HepG2 (cell line): Measurements from ENCODE around the gene INHA. TPM values are rescaled to one million over a fixed set of nuclear protein-coding genes. Genes with fewer than 3 reads are reported as not detected.
A peak's percentile ranks its signal among the peaks of the same experiment; 100 is the strongest.

ENCODE experiments used
- HOXA7 ChIP-seq: sonication (generic); formaldehyde crosslinking; IDR thresholded peaks from 2 replicates; pipeline ENCODE4 v1.8.1; 2022; ENCODE audit warnings: mild to moderate bottlenecking, missing genetic modification reagents, moderate library complexity
- PCBP2 ChIP-seq: fragments of 200-400 bp; formaldehyde crosslinking; optimal IDR thresholded peaks from 2 replicates; pipeline ENCODE3; 2018; ENCODE audit warnings: low read length, low read depth; ENCODE audit not compliant: poor library complexity, severe bottlenecking
- PRMT3 ChIP-seq: sonication (generic); formaldehyde crosslinking; IDR thresholded peaks from 2 replicates; pipeline ENCODE4 v1.8.1; 2022; ENCODE audit warnings: low read depth, mild to moderate bottlenecking, moderate library complexity, missing genetic modification reagents, borderline replicate concordance
- SRSF4 ChIP-seq: fragments of 200-400 bp; formaldehyde crosslinking; IDR thresholded peaks from one replicate; pipeline ENCODE4 v1.6.1; 2018; ENCODE audit warnings: mild to moderate bottlenecking, low read depth, low read length, moderate library complexity; ENCODE audit not compliant: poor library complexity, severe bottlenecking
- U2AF1 ChIP-seq: fragments of 200-400 bp; formaldehyde crosslinking; optimal IDR thresholded peaks from 2 replicates; pipeline ENCODE3; 2017; ENCODE audit warnings: mild to moderate bottlenecking, low read depth, low read length
- ZFP37 ChIP-seq: sonication (generic); formaldehyde crosslinking; IDR thresholded peaks from 2 replicates; pipeline ENCODE4 v1.4.0; 2020; ENCODE audit warnings: missing genetic modification reagents, borderline replicate concordance
- ZNF256 ChIP-seq: sonication (generic); formaldehyde crosslinking; conservative IDR thresholded peaks from 2 replicates; pipeline ENCODE4 v1.4.0; 2020; ENCODE audit warnings: missing genetic modification reagents
- ZNF619 ChIP-seq: sonication (generic); formaldehyde crosslinking; IDR thresholded peaks from 2 replicates; pipeline ENCODE4 v1.4.0; 2020; ENCODE audit warnings: mild to moderate bottlenecking, missing genetic modification reagents
- ZSCAN20 ChIP-seq: sonication (generic); formaldehyde crosslinking; IDR thresholded peaks from 2 replicates; pipeline ENCODE4 v1.4.0; 2020; ENCODE audit warnings: missing genetic modification reagents, mild to moderate bottlenecking, borderline replicate concordance
- polyA plus RNA-seq, 8 experiments: library from polyadenylated mRNA; depleted of rRNA in 3 of 8; stranded (reverse) in 7 of 8; unstranded in 1 of 8; fragments of >200 nt; fragmentation: Illumina TruSeq in 4 of 8; extraction: Trizol in 4 of 8; gene quantifications; 2 replicates each; pipeline versions ENCODE4 v1.2.1 to v1.2.3, GENCODE V29; 2011 to 2016; ENCODE audit warnings: low read depth in 4 of 8, missing spikeins in 1 of 8, mixed read lengths in 1 of 8; ENCODE audit not compliant: insufficient read depth in 1 of 8
- total RNA-seq, 5 experiments: library from RNA; depleted of rRNA; stranded (reverse); fragments of >200 nt; fragmentation: Illumina TruSeq; extraction: Trizol; gene quantifications; 2 replicates each; pipeline ENCODE4 v1.2.3, GENCODE V29; 2016; ENCODE audit warnings: low read depth in 1 of 5
- TF ChIP-seq, protein P1 (sequence below): sonication (generic); formaldehyde crosslinking; IDR thresholded peaks from 2 replicates; pipeline ENCODE4 v1.4.0; 2020; ENCODE audit warnings: missing genetic modification reagents, borderline replicate concordance
- TF ChIP-seq, protein P2 (sequence below): sonication (generic); formaldehyde crosslinking; IDR thresholded peaks from 2 replicates; pipeline ENCODE4 v1.5.0; 2020; ENCODE audit warnings: mild to moderate bottlenecking, missing genetic modification reagents, moderate library complexity
- TF ChIP-seq, protein P3 (sequence below): sonication (generic); formaldehyde crosslinking; IDR thresholded peaks from 2 replicates; pipeline ENCODE4 v1.5.1; 2020; ENCODE audit warnings: mild to moderate bottlenecking, missing genetic modification reagents, moderate library complexity
- TF ChIP-seq, protein P4 (sequence below): sonication (generic); formaldehyde crosslinking; conservative IDR thresholded peaks from 2 replicates; pipeline ENCODE4 v1.4.0; 2020; ENCODE audit warnings: mild to moderate bottlenecking, missing genetic modification reagents, moderate library complexity

The INHA gene
- total and polyA plus RNA-seq, 2 of the 13 experiments (the other 11 are each of a cell fraction or from before 2014, with no cell fraction given): 4.1 to 15.2 TPM

DNA sequence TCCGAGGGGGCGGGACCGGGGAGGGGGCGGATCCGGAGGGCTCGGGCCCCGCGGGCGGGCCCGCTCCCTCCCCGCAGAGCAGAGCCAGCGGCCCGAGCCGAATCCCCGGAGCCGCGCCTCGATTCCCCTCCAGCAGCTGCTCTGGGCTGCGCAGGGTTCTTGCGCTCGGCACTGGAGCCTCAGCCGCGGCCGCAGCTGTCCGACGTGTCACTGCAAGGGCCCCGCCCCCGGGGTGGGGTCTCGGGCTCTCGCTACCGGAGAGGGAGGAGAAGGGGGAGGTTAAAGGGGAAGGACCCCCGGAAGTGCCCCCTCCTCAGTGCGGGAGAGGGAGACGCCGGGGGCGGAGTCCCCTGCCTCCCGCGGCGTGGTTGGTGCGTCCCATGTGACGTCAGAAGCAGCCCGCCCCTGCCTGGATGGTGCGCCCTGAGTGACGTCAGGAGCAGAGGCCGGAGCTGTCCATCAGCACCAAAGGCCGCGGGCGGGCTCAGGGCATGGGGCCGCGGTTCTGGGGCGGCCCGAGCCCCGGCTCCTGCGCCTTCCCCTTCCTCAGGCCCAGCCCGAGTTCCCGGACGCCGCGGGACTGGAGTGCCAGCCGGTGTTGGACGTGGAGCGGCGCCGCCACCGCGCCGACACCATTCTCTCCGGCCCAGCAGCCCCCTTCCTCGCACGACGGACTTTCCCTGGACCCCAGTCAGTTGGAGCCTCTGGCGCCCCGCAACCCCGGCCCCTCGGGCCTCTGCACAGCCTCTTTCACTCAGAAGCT, 28.3 kb upstream of the INHA start, which contains the start of the genes CHPF and TMEM198 (continued):
- TF ChIP-seq, protein P1, sequence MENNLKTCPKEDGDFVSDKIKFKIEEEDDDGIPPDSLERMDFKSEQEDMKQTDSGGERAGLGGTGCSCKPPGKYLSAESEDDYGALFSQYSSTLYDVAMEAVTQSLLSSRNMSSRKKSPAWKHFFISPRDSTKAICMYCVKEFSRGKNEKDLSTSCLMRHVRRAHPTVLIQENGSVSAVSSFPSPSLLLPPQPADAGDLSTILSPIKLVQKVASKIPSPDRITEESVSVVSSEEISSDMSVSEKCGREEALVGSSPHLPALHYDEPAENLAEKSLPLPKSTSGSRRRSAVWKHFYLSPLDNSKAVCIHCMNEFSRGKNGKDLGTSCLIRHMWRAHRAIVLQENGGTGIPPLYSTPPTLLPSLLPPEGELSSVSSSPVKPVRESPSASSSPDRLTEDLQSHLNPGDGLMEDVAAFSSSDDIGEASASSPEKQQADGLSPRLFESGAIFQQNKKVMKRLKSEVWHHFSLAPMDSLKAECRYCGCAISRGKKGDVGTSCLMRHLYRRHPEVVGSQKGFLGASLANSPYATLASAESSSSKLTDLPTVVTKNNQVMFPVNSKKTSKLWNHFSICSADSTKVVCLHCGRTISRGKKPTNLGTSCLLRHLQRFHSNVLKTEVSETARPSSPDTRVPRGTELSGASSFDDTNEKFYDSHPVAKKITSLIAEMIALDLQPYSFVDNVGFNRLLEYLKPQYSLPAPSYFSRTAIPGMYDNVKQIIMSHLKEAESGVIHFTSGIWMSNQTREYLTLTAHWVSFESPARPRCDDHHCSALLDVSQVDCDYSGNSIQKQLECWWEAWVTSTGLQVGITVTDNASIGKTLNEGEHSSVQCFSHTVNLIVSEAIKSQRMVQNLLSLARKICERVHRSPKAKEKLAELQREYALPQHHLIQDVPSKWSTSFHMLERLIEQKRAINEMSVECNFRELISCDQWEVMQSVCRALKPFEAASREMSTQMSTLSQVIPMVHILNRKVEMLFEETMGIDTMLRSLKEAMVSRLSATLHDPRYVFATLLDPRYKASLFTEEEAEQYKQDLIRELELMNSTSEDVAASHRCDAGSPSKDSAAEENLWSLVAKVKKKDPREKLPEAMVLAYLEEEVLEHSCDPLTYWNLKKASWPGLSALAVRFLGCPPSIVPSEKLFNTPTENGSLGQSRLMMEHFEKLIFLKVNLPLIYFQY (CRISPR knock-in tag): peak; percentile 90
- no peak for TF ChIP-seq PCBP2
- peak; percentile 95; the same call in 1 of the 2 replicates for TF ChIP-seq ZFP37 (CRISPR knock-in tag)
- TF ChIP-seq PRMT3: 0 out of 2 replicates have a peak, but pooled peaks have one; percentile 22
- peak; percentile 83 for TF ChIP-seq ZNF256 (CRISPR knock-in tag)
- TF ChIP-seq, protein P2, sequence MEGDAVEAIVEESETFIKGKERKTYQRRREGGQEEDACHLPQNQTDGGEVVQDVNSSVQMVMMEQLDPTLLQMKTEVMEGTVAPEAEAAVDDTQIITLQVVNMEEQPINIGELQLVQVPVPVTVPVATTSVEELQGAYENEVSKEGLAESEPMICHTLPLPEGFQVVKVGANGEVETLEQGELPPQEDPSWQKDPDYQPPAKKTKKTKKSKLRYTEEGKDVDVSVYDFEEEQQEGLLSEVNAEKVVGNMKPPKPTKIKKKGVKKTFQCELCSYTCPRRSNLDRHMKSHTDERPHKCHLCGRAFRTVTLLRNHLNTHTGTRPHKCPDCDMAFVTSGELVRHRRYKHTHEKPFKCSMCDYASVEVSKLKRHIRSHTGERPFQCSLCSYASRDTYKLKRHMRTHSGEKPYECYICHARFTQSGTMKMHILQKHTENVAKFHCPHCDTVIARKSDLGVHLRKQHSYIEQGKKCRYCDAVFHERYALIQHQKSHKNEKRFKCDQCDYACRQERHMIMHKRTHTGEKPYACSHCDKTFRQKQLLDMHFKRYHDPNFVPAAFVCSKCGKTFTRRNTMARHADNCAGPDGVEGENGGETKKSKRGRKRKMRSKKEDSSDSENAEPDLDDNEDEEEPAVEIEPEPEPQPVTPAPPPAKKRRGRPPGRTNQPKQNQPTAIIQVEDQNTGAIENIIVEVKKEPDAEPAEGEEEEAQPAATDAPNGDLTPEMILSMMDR (CRISPR knock-in tag): peak; percentile 31; the same call in 1 of the 2 replicates
- 0 out of 2 replicates have a peak, but pooled peaks have one; percentile 9 for TF ChIP-seq ZNF619 (CRISPR knock-in tag)
- peak; percentile 17 for TF ChIP-seq SRSF4
- TF ChIP-seq HOXA7 (CRISPR knock-in tag): no peak
- TF ChIP-seq, protein P3, sequence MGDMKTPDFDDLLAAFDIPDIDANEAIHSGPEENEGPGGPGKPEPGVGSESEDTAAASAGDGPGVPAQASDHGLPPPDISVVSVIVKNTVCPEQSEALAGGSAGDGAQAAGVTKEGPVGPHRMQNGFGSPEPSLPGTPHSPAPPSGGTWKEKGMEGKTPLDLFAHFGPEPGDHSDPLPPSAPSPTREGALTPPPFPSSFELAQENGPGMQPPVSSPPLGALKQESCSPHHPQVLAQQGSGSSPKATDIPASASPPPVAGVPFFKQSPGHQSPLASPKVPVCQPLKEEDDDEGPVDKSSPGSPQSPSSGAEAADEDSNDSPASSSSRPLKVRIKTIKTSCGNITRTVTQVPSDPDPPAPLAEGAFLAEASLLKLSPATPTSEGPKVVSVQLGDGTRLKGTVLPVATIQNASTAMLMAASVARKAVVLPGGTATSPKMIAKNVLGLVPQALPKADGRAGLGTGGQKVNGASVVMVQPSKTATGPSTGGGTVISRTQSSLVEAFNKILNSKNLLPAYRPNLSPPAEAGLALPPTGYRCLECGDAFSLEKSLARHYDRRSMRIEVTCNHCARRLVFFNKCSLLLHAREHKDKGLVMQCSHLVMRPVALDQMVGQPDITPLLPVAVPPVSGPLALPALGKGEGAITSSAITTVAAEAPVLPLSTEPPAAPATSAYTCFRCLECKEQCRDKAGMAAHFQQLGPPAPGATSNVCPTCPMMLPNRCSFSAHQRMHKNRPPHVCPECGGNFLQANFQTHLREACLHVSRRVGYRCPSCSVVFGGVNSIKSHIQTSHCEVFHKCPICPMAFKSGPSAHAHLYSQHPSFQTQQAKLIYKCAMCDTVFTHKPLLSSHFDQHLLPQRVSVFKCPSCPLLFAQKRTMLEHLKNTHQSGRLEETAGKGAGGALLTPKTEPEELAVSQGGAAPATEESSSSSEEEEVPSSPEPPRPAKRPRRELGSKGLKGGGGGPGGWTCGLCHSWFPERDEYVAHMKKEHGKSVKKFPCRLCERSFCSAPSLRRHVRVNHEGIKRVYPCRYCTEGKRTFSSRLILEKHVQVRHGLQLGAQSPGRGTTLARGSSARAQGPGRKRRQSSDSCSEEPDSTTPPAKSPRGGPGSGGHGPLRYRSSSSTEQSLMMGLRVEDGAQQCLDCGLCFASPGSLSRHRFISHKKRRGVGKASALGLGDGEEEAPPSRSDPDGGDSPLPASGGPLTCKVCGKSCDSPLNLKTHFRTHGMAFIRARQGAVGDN (CRISPR knock-in tag): peak; percentile 78
- TF ChIP-seq U2AF1: peak; percentile 54
- TF ChIP-seq, protein P4, sequence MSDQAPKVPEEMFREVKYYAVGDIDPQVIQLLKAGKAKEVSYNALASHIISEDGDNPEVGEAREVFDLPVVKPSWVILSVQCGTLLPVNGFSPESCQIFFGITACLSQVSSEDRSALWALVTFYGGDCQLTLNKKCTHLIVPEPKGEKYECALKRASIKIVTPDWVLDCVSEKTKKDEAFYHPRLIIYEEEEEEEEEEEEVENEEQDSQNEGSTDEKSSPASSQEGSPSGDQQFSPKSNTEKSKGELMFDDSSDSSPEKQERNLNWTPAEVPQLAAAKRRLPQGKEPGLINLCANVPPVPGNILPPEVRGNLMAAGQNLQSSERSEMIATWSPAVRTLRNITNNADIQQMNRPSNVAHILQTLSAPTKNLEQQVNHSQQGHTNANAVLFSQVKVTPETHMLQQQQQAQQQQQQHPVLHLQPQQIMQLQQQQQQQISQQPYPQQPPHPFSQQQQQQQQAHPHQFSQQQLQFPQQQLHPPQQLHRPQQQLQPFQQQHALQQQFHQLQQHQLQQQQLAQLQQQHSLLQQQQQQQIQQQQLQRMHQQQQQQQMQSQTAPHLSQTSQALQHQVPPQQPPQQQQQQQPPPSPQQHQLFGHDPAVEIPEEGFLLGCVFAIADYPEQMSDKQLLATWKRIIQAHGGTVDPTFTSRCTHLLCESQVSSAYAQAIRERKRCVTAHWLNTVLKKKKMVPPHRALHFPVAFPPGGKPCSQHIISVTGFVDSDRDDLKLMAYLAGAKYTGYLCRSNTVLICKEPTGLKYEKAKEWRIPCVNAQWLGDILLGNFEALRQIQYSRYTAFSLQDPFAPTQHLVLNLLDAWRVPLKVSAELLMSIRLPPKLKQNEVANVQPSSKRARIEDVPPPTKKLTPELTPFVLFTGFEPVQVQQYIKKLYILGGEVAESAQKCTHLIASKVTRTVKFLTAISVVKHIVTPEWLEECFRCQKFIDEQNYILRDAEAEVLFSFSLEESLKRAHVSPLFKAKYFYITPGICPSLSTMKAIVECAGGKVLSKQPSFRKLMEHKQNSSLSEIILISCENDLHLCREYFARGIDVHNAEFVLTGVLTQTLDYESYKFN: peak; percentile 79
- TF ChIP-seq ZSCAN20 (CRISPR knock-in tag): peak; percentile 89; the same call in 1 of the 2 replicates
